C4-2B (cell line): ENCODE results near the gene ERC2.

Experiments
- ZFX ChIP-seq: fragments of 450-650 bp; IDR thresholded peaks from 2 replicates; pipeline ENCODE4 v1.6.1; 2017
- TF ChIP-seq, protein P1 (sequence below): fragments of 450-650 bp; conservative IDR thresholded peaks from 2 replicates; pipeline ENCODE4 v1.5.1; 2017; ENCODE audit warnings: mild to moderate bottlenecking

DNA sequence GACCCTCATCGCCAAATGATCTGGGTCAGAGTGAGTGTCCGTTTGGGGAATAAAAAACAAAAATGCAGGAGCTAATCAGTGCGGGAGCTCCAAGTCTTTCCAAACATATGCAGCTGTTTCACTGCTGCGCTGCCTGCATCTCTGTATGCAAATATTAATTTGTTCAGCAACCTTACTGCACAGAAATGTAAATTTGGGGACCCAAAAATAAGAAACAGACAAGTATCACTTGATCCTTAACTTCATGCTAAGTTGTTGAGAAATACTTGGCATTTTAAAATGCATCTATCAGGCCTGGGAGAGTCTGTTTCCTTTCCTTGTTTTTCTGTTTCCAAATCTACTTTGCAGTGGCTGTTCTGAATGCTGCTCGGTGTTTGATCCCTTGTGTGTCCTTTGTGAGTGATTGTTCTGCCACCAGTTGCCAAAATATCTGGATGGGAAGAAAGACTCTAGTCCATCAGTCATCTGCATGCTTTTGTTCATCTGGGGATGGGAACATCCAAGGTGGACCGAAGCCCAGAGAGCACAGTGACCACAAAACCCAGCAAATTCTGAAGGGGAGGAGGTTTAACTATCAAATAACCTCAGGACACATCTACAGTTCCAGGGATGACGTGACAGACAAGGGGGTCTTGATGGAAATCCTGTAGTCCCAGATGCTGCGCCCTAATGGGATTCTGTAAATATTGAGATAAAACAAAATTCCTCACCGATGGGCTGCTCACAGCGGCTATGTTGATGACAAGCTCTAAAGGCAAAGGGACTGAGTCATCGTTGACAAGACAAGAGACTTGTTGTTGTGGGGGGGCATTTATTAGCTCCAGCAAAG, 781.6 kb downstream of the ERC2 start:
- TF ChIP-seq, protein P1, sequence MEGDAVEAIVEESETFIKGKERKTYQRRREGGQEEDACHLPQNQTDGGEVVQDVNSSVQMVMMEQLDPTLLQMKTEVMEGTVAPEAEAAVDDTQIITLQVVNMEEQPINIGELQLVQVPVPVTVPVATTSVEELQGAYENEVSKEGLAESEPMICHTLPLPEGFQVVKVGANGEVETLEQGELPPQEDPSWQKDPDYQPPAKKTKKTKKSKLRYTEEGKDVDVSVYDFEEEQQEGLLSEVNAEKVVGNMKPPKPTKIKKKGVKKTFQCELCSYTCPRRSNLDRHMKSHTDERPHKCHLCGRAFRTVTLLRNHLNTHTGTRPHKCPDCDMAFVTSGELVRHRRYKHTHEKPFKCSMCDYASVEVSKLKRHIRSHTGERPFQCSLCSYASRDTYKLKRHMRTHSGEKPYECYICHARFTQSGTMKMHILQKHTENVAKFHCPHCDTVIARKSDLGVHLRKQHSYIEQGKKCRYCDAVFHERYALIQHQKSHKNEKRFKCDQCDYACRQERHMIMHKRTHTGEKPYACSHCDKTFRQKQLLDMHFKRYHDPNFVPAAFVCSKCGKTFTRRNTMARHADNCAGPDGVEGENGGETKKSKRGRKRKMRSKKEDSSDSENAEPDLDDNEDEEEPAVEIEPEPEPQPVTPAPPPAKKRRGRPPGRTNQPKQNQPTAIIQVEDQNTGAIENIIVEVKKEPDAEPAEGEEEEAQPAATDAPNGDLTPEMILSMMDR = no peak
- no peak for TF ChIP-seq ZFX
